GM18951 (cell line): ENCODE results near the gene PODXL.

Experiments
- POLR2A ChIP-seq: IDR thresholded peaks from 4 replicates; pipeline ENCODE4 v1.6.1; 2011; ENCODE audit warnings: mild to moderate bottlenecking; ENCODE audit not compliant: insufficient read length, insufficient read depth; ENCODE audit errors: extremely low read depth
- in situ Hi-C: fragments of 300-500 bp; cut with MboI; formaldehyde crosslinking; loops from one replicate; pipeline ENCODE4 v1.12.0; 2022; ENCODE audit warnings: low sequenced_read_pairs, mixed read lengths, inconsistent platforms; ENCODE audit not compliant: unreplicated experiment

The PODXL gene

DNA sequence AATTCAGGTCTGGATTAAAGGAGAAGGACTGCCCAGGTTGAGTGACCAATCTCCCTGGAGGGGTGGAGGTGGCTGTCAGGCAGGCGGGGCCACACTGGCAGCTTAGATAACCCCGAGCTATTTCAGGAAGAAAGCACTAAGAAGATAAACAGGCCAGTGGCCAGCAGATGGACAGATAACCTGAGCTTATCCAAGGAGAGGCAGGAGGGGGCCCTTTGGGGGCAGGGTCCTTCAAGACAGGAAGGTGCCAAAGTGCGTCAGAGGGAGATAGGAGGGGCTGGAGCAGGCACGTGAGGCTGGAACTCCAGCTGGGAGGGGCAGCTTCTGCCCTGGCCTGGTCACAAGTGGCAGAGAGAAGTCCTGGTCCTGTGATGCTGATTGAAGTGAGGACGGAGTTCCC, 29.8 kb upstream of the PODXL start:
- in situ Hi-C loops, result no loop called here
- no peak for TF ChIP-seq POLR2A

DNA sequence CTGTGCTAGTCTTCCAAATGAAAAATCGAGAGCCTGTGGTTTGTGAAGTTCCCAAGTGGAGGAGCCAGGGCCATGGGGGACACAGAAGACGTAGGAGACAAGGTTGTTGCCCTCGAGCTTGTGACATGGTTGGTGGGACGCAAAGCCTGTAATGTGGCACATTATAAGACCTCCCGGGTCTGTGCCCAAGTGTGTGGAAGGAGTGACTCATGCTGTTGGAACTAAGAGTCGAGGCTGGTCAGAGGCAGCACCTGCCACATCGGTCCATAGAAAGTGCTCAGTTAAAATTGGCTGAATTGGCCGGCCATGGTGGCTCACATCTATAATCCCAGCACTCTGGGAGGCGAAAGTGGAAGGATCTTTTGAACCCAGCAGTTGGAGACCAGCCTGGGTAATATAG, 27.0 kb upstream of the PODXL start:
- TF ChIP-seq POLR2A, result no peak
- in situ Hi-C loops, result no loop called here

DNA sequence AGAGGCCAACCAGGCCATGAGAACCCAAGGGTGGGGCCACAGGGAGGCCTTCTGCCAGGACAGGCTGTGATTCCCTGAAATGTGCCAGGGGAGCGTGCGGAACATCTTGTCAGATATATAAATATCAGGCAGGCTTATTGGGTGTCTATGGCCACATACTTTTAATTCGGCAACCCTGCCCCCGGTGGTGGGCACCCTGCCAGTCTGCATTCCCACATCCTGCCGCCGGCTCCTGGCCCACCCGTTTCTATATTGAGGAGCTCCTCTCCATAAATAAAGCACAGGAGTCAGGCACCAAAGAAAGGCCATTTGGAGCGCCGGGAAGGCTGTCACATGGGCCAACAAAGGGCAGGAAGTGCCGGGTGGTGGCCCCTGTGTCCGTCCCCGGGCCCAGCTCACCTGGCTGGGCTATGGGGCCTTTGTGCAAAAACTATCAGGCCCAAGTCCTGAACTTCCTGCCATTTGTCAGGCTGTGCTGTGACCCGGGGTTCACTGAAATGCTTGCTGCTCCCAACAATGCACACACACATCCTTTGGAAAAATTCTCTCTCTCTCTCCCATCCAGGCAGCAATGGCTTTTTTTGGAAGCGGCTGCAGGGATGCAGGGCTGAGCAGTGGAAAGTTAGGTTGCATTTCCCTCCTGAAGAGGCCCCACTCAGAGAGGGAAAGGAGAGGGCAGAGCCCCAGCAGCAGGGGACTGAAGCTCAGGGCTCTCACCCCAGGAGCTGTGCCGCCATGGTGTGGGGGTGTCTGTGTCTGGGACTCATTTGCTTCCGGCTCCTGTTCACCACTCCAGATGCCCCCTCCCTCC, 25.0 kb upstream of the PODXL start:
- in situ Hi-C loops, result no loop called here
- no peak for TF ChIP-seq POLR2A

GRCh38 chr7:131578602-131579001, 22.2 kb upstream of the PODXL start:
- in situ Hi-C loops, result no loop called here
- no peak for TF ChIP-seq POLR2A

- TF ChIP-seq POLR2A, result no peak
- in situ Hi-C loops, result no loop called here
These were observed 18.3 kb upstream of the PODXL start for GRCh38 chr7:131574741-131575140.

- in situ Hi-C loops, result no loop called here
- TF ChIP-seq POLR2A, result no peak
These were observed 14.0 kb upstream of the PODXL start for GRCh38 chr7:131570401-131570800.

DNA sequence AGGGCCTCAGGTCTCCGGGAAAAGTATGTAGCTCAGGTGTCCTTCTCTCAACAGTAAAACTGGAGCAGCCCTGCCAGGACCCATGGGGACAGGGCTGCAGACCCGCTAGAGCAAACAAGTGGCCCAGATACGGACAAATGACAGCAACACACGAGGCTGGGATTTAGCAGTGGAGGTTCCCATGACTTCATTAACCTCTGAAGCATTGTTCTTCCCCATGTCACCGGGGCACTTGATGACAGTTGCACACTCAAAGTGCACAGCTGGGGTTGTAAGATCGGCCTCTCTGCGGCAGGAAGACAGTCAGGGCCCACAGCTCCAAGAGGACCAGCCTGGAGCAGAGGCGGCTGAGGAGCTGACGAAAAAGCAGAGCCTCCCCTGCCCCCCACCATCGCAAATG, 12.5 kb upstream of the PODXL start:
- TF ChIP-seq POLR2A, result no peak
- in situ Hi-C loops, result no loop called here

DNA sequence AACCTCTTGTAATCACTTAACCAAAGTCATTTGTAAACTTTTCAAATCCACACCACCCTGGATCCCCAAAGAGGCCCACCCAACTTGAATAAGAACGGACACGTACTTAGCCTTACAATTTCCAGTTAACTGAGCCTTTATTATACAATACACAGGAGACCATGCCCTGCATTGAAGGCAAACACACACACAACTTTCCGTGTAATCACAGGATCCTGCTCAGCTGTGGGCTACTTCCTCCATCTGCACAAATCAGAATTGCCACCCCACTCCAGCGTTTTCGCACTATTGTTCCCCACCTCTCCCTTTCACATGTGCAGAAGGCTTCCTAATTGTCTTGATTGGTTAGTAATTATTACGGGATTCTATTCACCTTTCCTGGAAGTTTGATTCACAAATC, 12.1 kb upstream of the PODXL start:
- in situ Hi-C loops, result no loop called here
- no peak for TF ChIP-seq POLR2A

DNA sequence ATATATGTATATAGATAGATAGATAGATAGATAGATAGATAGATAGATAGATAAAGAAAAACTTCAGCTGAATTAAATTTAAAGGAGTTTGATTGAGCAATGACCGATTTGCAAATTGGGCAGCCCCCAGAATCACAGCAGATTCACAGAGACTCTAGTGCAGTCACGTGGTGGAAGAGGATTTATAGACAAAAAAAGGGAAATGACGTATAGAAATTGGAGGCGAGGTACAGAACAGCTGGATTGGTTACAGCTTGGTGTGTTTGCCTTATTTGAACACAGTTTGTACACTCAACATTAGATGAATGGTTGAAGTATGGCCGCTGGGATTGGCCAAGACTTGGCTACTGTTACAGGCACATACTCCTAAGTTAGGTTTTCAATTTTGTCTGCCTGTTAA, 8.2 kb upstream of the PODXL start:
- no peak for TF ChIP-seq POLR2A
- in situ Hi-C loops, result no loop called here

GRCh38 chr7:131563918-131564317, 7.5 kb upstream of the PODXL start:
- no peak for TF ChIP-seq POLR2A

GRCh38 chr7:131562941-131563340, 6.5 kb upstream of the PODXL start:
- TF ChIP-seq POLR2A, result no peak
- in situ Hi-C loops, result no loop called here

More at GRCh38 chr7:131563918-131564317, 7.5 kb upstream of the PODXL start:
- in situ Hi-C loops, result no loop called here

- no peak for TF ChIP-seq POLR2A
- in situ Hi-C loops, result no loop called here
These were observed 3.6 kb upstream of the PODXL start for GRCh38 chr7:131560061-131560460.

DNA sequence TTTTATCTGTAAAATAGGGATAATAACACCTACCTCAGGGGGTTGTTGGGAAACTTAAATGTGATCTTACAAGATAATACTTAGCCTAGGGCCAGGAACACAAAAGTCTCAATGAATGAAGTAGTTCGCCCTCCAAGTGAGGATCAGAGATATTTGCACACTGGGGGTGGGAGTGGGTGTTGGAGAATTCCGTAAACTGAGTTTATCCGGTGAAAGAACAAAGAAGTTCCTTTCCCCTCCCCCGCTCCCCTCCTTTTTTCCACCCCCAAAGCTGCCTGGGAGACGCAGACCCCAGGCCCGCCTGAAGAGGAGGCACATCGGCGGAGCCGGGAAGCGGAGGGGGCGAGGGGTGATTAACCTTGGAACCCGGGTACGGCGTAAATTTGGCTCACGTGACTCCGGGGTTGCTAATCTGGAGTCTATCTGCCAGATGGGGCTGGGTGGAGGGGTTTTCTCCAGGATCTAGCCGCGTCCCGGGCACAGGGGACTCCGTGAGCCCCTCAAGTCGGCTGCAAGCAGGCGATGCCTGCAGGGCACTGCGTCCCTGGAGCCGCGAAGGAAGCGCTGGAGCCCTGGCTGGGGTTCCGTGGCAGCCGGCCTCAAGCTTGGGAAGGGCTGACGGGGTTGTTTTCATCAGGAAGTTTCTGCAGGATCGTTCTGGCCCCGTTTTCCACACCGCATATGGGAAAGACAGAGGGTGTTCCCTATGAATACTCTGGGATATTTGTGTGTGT, 1.4 kb upstream of the PODXL start:
- no peak for TF ChIP-seq POLR2A
- in situ Hi-C loops, result no loop called here
